GM21381 (cell line): Measurements from ENCODE around the gene ZNF600.
A peak's percentile ranks its signal among the peaks of the same experiment; 100 is the strongest.
"Not testable (repeated sequence)": the region's sequence is repeated elsewhere in the genome, so short reads cannot be mapped to it uniquely, and the experiment has no call there.

Experiments
- ATAC-seq: cut with Tn5 transposase; IDR thresholded peaks from one replicate; pipeline ENCODE4 v1.9.1; 2021; ENCODE audit warnings: mild to moderate bottlenecking, moderate library complexity; ENCODE audit not compliant: unreplicated experiment

The ZNF600 gene

DNA sequence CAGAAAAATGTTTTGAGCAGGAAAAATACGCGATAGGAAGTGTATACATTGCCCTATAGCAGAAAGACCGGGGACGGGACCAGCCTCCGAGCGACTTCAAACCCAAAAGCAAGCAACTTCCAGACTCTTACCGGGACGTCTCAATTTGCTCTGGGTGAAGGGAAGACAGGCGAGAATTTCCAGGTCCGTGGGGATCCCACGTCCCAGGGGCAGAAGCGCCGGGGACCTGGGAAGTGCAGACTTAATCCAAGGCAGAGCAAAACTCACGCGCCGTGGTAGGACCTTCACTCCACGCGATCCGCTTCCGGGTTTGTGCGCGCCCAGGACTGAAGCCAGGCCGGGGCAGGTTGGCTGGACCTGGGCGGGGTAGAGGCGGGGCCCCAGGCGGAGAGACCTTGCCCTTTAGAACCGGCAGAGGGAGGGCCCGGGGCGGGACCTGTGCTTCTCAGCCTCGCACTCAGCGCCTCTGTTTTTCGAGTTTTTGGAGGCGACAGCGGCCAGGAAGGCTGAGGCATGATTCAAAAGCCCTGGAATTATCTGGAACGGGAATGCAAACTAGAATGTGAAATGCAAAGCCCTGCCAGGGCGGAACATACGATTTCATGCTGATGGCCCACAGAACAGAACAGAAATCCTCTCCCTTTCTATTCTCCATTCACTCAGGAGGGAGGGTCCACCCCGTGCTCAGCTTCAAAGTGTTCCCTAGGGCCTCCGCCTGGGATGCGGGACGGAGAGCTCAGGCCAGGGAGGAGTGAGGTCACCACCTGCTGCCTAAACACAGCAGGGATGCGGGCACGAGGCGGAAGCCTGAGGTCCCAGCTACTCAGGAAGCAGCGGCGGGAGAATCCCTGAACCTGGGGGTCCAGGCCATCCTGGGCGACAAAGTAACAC lies at the start of gene ZNF600:
Gene ZNF600 (minus strand): TSS at position 328 of the 891 bp plus-strand sequence. CDS start 7,903 bp downstream, outside the sequence.
- ATAC-seq: peak; percentile 86

DNA sequence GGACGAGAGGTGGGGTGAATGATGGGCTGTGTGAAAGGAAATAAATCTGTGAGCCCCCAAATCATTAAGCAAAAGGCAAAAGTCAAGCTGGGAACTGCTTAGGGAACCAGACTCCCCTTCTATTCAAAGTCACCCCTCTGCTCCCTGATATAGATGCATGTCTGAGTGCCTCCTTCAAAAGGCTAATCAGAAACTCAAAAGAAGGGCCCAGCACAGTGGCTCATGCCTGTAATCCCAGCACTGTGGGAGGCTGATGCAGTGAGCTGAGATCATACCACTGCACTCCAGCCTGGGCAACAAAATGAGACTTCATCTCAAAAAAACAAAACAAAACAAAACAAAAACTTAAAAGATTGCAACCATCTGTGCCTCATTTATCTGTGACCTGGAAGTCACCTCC lies 47.7 kb upstream of the ZNF600 start:
- not testable (repeated sequence) for ATAC-seq

DNA sequence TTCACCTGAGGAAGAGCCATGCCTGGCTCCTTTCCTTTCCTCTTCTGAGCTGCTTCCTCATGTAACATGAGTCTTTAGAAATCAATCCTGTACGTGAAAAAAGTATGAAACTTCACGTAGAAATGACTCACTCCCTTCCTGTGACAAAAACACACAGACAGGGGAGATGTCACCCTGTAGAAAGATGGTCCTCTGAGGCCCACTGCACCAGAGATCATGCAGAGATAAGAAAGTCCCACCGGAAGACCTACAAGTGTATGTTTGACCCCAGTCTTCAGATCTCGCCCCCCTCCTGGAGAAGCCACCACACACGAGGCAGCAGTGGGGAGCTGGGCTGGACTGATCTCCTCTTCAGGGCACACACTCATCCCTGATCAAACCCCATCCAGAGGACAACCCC lies 47.0 kb upstream of the ZNF600 start:
- ATAC-seq: not testable (repeated sequence)

DNA sequence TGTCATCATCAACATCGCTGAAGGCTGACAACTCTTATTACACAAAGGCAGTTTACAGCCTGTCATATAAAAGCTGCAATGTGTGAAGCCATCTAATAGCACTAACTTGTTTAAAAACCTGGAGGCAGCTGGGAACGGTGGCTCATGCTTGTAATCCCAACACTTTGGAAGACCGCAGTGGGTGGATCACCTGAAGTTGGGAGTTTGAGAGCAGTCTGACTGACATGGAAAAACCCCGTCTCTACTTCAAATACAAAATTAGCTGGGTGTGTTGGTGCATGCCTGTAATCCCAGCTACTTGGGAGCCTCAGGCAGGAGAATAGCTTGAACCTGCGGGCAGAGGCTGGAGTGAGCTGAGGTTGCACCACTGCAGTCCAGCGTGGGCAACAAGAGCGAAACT lies 43.3 kb upstream of the ZNF600 start:
- not testable (repeated sequence) for ATAC-seq

GRCh38 chr19:52825765-52826164 lies 39.2 kb upstream of the ZNF600 start:
- no peak for ATAC-seq

GRCh38 chr19:52823676-52824075 lies 37.1 kb upstream of the ZNF600 start:
- ATAC-seq: no peak

GRCh38 chr19:52821204-52821960 lies 34.8 kb upstream of the ZNF600 start, which contains the start of gene ZNF28:
TSS of gene ZNF28 (minus strand) at chr19:52821633. CDS start at chr19:52817958, 3,675 bp downstream.
- peak; percentile 99 for ATAC-seq

DNA sequence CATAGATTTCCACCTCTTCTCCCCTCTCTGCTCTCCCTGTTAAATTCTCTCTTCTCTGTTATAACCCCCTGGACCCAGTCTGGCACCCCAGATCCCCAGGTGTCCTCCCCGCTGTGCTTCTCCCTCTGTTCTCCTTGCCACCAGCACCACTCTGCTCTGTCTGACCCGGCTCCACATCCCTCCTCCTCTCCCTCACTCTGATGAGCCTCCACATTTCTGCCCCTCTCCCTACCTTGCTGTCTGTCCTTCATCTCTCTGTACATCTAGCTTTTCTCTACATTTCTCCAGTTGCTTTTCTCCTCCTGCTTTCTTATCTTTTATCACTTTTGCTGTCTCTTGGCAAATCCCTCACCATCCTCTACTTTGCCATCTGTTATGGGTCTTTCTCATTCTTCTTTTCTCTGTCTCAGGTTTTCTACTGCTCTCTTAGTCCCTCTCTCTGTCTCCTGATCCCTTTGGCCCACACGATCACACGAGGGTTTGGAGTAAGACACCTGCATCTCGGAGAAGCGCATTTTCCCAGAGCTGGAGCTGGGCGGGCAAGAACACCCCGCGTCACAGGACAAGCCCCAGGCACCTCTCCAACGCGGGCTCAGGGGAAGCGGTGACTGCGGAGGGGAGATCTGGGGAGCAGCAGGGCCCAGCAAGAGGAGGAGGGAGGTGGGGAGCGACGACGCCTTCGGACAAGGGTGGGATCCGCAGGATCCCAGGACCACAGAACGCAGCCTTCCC lies 34.0 kb upstream of the ZNF600 start:
- ATAC-seq: peak; percentile 9

- ATAC-seq: no peak
Observed at GRCh38 chr19:52809801-52810200, 23.2 kb upstream of the ZNF600 start.

DNA sequence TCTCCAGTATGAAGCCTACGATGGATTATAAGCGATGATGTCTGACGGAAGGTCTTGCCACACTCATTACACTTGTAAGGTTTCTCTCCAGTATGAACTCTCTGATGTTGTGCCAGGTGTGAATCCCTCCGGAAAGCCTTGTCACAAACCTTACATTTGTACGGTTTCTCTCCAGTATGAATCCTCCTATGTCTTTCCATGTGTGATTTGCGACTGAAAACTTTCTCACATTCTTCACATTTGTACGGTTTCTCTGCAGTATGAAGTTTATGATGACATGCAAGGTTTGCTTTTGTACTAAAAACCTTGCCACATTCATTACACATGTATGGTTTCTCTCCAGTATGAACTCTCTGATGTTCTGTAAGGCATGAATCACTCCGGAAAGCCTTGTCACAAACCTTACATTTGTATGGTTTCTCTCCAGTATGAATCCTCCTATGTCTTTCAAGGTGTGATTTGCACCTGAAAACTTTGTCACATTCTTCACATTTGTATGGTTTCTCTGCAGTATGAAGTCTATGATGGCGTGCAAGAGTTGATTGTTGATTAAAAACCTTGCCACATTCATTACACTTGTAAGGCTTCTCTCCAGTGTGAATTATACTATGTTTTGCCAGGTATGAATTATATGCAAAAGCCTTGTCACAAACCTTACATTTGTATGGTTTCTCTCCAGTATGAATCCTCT lies 13.5 kb upstream of the ZNF600 start:
- ATAC-seq: not testable (repeated sequence)

DNA sequence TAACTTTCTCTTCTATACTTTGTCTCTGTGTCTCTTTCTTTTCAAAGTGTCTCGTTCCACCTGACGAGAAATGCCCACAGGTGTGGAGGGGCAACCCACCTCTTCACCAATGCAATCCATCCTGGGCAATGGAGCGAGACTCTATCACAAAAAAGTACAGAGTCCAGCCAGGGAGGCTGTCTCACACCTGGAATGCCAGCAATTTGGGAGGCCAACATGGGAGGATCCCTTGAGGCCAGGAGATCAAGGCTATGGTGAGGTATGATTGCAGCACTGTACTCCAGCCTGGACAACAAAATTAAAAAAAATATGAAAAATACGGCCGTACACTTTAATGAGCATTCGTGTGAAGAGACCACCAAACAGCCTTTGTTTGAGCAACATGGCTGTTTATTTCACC lies 2.8 kb upstream of the ZNF600 start:
- no peak for ATAC-seq

GRCh38 chr19:52786078-52786463 lies 520 bp downstream of the ZNF600 start:
- ATAC-seq: peak; percentile 12

GRCh38 chr19:52785506-52785905 lies 1.1 kb downstream of the ZNF600 start:
- ATAC-seq: no peak

DNA sequence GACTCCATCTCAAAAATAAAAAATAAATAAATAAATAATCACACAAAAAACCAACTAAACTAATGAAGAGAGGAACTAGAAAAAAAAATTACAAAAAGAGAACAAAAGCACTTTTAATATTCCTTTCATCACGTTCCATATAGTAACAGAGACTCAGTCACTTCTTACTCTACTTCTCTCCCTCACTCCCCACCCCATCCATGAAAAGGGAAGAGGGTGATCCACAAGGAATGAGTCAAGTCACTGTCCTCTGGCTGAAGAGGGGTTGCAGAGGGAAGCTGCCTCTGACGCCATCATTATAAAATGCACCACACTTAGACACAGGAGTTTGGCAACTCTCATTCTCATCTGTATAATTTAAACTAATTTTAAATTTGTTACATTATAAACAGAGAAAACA lies 3.7 kb downstream of the ZNF600 start:
- ATAC-seq: not testable (repeated sequence)

DNA sequence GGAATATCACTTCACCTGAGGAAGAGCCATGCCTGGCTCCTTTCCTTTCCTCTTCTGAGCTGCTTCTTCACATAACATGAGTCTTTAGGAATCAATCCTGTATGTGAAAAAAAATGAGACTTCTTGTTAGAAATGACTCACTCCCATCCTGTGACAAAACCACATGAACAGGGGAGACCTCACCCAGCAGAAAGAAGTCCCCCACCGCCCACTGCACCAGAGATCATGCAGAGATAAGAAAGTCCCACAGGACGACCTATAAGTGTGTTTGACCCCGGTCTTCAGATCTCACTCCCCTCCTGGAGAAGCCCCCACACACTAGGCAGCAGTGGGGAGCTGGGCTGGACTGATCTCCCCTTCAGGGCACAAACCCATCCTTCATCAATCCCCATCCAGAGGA lies 7.8 kb downstream of the ZNF600 start:
- no peak for ATAC-seq

DNA sequence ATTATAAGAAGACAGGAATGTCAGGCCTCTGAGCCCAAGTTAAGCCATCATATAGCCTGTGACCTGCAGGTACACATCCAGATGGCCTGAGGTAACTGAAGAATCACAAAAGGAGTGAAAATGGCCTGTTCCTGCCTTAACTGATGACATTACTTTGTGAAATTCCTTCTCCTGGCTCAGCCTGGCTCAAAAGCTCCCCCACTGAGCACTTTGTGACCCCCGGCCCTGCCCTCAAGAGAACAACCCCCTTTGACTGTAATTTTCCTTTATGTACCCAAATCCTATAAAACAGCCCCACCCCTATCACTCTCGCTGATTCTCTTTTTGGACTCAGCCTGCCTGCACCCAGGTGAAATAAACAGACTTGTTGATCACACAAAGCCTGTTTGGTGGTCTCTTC lies 30.1 kb downstream of the ZNF600 start:
- ATAC-seq: not testable (repeated sequence)

GRCh38 chr19:52749780-52750179 lies 36.8 kb downstream of the ZNF600 start:
- ATAC-seq: no peak

DNA sequence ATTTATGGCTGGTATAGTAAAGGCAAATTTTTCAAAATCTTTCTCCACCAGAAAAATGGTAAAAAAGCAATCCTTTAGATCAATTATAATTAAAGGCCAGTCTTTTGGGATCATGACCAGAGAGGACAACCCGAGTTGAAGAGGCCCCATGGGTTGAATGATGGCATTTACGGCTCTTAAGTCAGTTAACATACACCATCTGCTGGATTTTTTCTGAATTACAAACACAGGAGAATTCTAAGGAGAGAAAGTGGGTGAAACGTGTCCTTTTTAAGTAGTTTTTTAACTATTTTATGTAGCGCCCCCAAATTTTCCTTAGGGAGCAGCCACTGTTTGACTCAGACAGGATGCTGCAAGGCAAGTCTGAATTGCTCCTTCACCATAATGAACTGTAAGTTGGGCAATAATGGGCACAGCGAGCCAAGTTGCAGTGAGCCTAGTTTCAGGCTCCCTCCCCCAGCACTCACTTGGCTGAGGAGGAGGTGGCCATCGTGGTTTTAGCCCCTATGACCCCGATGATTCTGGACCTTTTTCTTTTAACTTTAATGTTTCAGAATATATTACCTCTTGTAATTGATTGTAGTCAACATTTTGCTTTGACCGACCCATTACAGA lies 38.1 kb downstream of the ZNF600 start:
- ATAC-seq: no peak

- ATAC-seq: not testable (repeated sequence)
Observed at GRCh38 chr19:52745919-52746318, 40.7 kb downstream of the ZNF600 start.

GRCh38 chr19:52743091-52743490 lies 43.5 kb downstream of the ZNF600 start:
- no peak for ATAC-seq
